ENCODE data around the gene APCDD1. TPM values are rescaled to one million over a fixed set of nuclear protein-coding genes. Genes with fewer than 3 reads are reported as not detected.

The APCDD1 gene
- total RNA-seq, 4 donors from 2014 or later: 30.7 to 51.8 (median 43.4) TPM

DNA sequence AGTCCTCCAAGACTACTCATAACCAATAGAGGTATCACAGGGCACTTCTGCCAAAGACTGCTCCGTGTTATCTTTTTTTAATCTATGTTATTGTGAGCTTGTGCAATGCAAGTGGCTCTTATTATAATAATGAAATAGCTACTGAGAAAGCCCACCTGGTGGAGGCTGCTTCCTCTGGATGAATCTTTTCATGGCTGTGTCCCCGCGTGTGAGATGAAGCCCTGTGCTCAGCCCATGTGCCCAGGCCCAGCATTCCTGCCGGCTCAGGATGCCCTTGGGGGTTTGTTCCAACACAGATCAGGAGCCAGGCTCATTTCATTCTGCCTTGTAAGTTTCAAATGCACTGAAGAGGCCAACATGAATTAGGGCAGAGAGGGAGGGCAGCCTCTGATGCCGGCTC is 18.7 kb downstream of the APCDD1 start:
- H3K4me3 ChIP-seq: no peak overlapping the region
- H3K9me3 ChIP-seq: no peaks in the 10 kb centered on the region
- DNase-seq (ENCODE audit: extremely low spot score): no peak
- 88% methylated on average over 5 of the region's 5 CpGs for WGBS
- intact Hi-C loops (cut with DNase I): no loop called here
- peaks cover 8 to 37% (median 25%) of the 10 kb centered on the region in 4 donors for H3K4me1 ChIP-seq
- peaks cover 0 to 4% (median 0%) of the 10 kb centered on the region in 4 donors for H3K27me3 ChIP-seq
- TF ChIP-seq EP300 (IDR thresholded peaks at IDR 0.05) (no peak), POLR2AphosphoS5 (IDR thresholded peaks at IDR 0.05) (no peak), POLR2A (IDR thresholded peaks at IDR 0.05; ENCODE audit: low read depth) (no peak)
- TF ChIP-seq, protein P1, sequence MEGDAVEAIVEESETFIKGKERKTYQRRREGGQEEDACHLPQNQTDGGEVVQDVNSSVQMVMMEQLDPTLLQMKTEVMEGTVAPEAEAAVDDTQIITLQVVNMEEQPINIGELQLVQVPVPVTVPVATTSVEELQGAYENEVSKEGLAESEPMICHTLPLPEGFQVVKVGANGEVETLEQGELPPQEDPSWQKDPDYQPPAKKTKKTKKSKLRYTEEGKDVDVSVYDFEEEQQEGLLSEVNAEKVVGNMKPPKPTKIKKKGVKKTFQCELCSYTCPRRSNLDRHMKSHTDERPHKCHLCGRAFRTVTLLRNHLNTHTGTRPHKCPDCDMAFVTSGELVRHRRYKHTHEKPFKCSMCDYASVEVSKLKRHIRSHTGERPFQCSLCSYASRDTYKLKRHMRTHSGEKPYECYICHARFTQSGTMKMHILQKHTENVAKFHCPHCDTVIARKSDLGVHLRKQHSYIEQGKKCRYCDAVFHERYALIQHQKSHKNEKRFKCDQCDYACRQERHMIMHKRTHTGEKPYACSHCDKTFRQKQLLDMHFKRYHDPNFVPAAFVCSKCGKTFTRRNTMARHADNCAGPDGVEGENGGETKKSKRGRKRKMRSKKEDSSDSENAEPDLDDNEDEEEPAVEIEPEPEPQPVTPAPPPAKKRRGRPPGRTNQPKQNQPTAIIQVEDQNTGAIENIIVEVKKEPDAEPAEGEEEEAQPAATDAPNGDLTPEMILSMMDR (IDR thresholded peaks at IDR 0.05): no peak
- peaks cover 4 to 15% (median 9%) of the 10 kb centered on the region in 4 donors for H3K36me3 ChIP-seq
- H3K27ac ChIP-seq (replicated peaks in 1 of 4): no peak overlapping the region

DNA sequence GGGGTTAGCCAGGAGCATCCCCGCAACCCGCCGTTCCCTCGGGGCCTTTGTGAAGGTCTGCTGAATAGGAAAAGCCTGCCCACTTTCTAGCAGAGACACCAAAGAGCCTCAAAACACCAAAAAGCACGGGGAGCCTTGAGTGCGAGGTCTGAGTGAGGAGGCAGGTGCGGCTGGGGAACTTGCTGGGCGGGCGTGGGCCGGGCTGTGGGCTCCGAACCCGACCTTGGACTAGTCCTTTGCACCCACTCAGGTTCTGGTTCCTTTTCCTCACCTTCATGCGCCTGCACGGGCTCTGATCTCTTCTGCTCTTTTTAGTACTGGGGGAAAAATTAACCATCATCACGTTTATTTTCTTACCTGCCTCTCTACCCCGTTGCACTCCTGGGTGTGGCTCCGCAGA is 19.9 kb downstream of the APCDD1 start:
- intact Hi-C loops (cut with DNase I): no loop called here
- H3K36me3 ChIP-seq: peaks cover 4 to 19% (median 11%) of the 10 kb centered on the region in 4 donors
- peaks cover 8 to 35% (median 25%) of the 10 kb centered on the region in 4 donors for H3K4me1 ChIP-seq
- no peak overlapping the region for H3K27ac ChIP-seq (replicated peaks in 1 of 4)
- no peaks in the 10 kb centered on the region for H3K9me3 ChIP-seq
- peaks cover 0 to 14% (median 0%) of the 10 kb centered on the region in 4 donors for H3K27me3 ChIP-seq
- no peak overlapping the region for H3K4me3 ChIP-seq
- no peak for DNase-seq (ENCODE audit: extremely low spot score)
- TF ChIP-seq, protein P1 (IDR thresholded peaks at IDR 0.05): no peak
- TF ChIP-seq EP300 (IDR thresholded peaks at IDR 0.05): no peak
- TF ChIP-seq POLR2A (IDR thresholded peaks at IDR 0.05; ENCODE audit: low read depth): no peak
- no peak for TF ChIP-seq POLR2AphosphoS5 (IDR thresholded peaks at IDR 0.05)
- WGBS: 88% methylated on average over 17 of the region's 17 CpGs

DNA sequence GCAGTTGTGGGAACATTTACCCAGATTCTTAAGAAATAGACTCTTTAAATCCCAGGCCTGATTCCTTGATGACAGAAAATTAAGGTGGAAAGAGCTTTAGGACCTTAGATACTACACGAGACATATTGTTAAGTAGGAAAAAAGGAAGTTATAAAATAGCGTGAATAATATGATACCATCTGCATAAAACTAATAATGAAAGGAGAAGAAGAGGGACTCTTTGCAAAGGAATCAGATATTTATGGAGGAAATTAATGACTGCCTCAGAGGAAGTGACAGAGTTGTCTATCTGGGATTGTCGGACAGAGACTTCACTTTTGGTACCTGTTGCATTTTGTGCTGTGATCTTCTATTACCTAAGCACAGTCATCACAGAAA is 20.8 kb downstream of the APCDD1 start:
- 81% methylated on average over 3 of the region's 3 CpGs for WGBS
- peaks cover 8 to 33% (median 22%) of the 10 kb centered on the region in 4 donors for H3K4me1 ChIP-seq
- intact Hi-C loops (cut with DNase I): no loop called here
- no peak for DNase-seq (ENCODE audit: extremely low spot score)
- H3K9me3 ChIP-seq: no peaks in the 10 kb centered on the region
- H3K27ac ChIP-seq (replicated peaks in 1 of 4): no peak overlapping the region
- H3K4me3 ChIP-seq: no peak overlapping the region
- TF ChIP-seq, protein P1 (IDR thresholded peaks at IDR 0.05): no peak
- TF ChIP-seq EP300 (IDR thresholded peaks at IDR 0.05): no peak
- no peak for TF ChIP-seq POLR2AphosphoS5 (IDR thresholded peaks at IDR 0.05)
- no peak for TF ChIP-seq POLR2A (IDR thresholded peaks at IDR 0.05; ENCODE audit: low read depth)
- peaks cover 4 to 19% (median 11%) of the 10 kb centered on the region in 4 donors for H3K36me3 ChIP-seq
- H3K27me3 ChIP-seq: peaks cover 0 to 14% (median 0%) of the 10 kb centered on the region in 4 donors

DNA sequence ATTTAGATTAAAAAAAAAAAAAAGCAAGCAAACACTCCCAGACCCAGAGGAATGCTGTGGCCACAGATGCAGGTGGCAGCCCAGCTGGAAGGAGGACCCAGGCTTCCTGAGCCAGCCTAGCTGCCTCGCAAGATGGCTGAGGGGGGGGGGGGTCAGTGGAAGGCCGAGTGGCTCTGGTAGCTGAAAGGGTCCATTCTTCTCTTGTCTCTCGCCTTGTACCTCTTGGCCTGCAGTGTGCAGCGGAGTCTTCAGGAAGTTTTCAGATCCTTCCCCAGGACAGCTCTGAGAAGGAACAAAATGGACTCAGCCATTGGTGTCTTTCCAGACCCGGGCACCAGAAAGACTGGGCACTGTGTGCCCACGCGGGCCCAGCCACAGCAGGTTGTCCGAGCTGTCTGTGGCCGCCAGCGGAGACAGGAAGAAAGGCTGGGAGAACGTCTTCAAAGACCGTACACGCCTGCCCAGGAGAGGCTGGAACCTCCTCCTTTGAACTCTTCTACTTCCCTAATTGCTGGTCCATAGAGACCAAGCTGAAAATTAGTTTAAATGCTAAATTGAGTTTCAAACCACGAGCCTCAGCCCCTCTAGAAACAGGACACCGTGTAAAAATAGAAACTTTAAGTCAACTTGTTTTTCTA is 21.3 kb downstream of the APCDD1 start:
- no peak for TF ChIP-seq EP300 (IDR thresholded peaks at IDR 0.05)
- TF ChIP-seq, protein P1 (IDR thresholded peaks at IDR 0.05): no peak
- Histone ChIP-seq H3K4me3 (no peak overlapping the region), H3K27me3 (peaks cover 0 to 14% (median 0%) of the 10 kb centered on the region in 4 donors), H3K4me1 (peaks cover 8 to 33% (median 22%) of the 10 kb centered on the region in 4 donors), H3K36me3 (peaks cover 4 to 19% (median 11%) of the 10 kb centered on the region in 4 donors), H3K9me3 (no peaks in the 10 kb centered on the region), H3K27ac (replicated peaks in 1 of 4) (no peak overlapping the region)
- intact Hi-C loops (cut with DNase I): no loop called here
- DNase-seq (ENCODE audit: extremely low spot score): no peak
- WGBS: 64% methylated on average over 14 of the region's 15 CpGs
